GM21390 (cell line): Measurements from ENCODE around the gene SEPTIN8.

Source experiments
- ATAC-seq: cut with Tn5 transposase; IDR thresholded peaks from one replicate; pipeline ENCODE4 v1.9.1; 2021; ENCODE audit not compliant: unreplicated experiment

Gene SEPTIN8

DNA sequence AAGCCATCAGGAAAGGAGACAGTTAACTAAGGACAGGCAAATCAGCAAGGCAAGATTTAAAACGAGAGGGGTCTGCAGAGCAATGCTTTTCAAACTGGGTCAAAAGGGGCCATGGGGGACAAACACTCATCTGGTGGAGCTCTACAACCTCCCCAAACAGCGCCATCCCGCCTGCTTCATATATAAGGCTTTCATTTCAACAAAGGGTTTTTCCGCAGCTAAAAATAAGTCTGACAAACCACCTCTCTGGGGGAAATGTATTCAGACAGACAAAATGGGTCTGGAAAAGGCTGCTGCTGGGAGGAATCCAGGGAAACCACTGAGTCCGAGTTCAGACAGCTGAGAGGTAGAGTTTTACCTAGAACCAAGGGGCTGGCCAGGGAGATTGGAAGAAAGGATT lies 8.3 kb upstream of the SEPTIN8 start:
- ATAC-seq: no peak

DNA sequence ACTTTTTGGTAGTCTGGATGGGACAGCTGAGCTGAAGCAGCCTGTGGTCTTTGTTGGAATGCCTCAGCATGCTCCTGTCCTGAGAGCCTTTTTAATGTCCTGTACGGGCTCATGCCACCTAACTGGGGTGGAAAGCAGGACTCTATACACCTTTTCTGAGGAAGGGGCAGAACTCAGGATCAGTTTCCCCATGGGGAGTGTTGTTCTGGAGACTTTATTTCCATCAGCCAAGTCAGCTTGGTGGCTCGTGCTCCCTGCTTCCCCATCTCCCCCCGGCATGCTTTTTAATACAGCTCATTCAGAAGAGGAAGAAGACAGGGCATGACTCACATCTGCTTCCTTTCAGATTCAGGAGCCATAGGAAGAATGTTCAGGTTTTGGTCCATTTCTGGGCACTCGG lies 5.1 kb upstream of the SEPTIN8 start:
- ATAC-seq: no peak

- ATAC-seq: no peak
These were observed 4.0 kb upstream of the SEPTIN8 start for GRCh38 chr5:132781029-132781428.

GRCh38 chr5:132780577-132780976 lies 3.5 kb upstream of the SEPTIN8 start:
- no peak for ATAC-seq

- ATAC-seq: no peak
These were observed 2.9 kb upstream of the SEPTIN8 start for GRCh38 chr5:132779961-132780360.

DNA sequence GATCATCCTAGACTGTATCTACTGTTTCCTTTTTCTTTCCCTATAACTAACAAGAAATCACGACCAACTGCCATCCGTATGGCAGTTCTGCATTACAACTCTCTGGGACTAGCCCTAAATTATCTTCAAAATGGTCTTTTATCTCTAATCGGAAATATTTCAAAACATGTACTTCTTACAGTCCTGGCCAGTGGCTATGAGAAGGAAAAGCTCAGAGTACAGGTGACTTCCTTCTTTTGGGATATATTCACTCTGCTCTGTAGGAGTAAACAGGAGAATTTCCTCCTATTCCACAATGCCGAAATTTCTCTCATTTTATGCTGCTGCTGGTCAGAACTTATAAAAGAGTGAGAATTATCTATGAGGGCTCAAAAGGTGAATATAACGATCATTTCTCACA lies 1.8 kb upstream of the SEPTIN8 start:
- no peak for ATAC-seq

- no peak for ATAC-seq
These were observed 1.1 kb upstream of the SEPTIN8 start for GRCh38 chr5:132778129-132778528.

DNA sequence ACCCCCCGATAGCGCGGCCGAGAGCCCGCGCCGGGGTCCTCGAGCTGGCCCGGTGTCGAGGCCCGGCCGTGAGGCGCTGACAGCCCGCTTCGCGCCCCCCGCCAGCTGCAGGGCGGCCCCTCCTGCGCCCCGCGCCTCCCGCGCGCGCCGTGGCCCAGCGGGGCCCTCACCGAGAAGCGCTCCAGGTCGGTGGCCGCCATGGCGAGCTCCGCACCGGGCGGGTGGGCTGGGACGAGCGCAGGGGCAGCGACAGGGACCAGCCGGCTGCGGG lies 166 bp downstream of the SEPTIN8 start:
- peak; percentile 29 for ATAC-seq

DNA sequence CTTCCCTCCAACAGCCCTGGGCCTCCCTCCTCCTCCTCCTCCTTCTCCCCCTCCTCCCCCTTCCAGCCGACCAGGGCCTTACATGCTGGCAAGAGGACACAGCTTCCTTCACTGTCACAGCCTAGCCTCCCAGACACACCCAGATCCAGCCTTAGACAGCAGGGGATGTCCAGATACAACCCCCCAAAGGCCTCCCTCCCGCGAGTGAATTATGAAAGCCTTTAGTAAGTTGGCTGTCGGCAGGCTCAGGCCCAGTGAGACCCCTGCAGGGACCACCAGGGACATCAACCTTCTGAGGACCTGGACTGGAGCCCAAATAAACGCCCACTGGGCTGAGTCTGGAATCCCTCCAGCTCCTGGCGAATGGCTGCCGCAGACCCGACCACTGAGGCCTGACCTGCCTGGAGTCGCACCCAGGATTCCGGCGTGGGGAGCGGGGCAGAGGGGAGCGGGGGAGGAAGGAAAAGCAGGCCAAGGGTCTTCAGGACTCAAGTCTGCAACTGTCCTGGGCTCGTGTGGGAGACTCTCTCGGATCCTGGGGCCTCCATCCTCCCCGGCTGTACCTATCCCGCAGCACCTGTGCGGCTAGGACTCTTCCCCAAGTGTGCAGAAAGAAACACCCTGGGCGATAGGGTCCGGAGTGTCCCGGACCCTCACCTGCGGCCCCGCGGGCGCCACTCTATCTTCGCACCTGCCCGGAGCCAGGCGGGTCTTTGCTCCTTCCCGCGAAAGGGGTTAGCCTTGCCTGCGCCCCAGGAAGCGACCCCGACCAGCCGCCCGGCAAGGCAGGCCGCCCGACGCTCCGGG lies 705 bp downstream of the SEPTIN8 start:
- ATAC-seq: peak; percentile 11

- no peak for ATAC-seq
These were observed 1.5 kb downstream of the SEPTIN8 start for GRCh38 chr5:132775476-132775961.

GRCh38 chr5:132774896-132775295 lies 2.1 kb downstream of the SEPTIN8 start:
- no peak for ATAC-seq

- no peak for ATAC-seq
These were observed 2.6 kb downstream of the SEPTIN8 start for GRCh38 chr5:132774406-132774805.

DNA sequence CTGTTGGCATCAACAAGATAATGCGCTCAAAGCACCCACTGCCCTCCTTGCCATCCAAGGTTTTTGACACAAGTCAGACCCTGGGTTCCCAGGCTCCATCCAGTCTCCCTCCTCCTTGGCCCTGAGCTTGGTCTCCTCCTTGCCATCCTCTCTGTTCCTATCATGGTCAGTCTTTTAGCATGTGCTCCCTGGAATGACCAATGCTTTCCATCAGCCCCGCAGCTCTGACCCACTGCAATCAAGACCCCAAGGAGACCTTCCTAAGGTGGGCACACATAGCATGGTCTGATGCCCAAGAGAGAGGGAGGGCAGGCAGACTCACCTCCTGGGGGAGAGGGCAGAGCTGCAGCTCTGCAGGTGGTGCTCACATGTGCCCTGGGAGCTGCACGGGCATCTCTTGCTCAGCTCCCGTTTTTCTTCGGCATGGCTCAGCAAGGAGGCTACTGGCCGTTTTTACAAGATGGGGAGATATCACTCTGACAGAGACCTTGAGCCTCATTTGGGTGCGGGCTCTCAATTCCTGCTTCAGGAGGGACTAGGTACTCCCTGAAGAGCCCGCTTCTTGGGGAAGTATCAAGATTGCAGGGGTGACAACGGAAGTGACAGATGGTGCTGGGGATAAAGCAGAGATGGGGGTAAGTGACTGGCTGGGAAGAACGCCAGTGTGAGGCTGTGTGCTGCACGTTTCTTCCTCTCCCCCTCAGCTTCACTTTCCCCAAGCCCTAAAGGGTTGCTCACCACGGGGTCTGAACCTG lies 3.3 kb downstream of the SEPTIN8 start:
- ATAC-seq: no peak

- ATAC-seq: no peak
These were observed 3.9 kb downstream of the SEPTIN8 start for GRCh38 chr5:132773114-132773513.

DNA sequence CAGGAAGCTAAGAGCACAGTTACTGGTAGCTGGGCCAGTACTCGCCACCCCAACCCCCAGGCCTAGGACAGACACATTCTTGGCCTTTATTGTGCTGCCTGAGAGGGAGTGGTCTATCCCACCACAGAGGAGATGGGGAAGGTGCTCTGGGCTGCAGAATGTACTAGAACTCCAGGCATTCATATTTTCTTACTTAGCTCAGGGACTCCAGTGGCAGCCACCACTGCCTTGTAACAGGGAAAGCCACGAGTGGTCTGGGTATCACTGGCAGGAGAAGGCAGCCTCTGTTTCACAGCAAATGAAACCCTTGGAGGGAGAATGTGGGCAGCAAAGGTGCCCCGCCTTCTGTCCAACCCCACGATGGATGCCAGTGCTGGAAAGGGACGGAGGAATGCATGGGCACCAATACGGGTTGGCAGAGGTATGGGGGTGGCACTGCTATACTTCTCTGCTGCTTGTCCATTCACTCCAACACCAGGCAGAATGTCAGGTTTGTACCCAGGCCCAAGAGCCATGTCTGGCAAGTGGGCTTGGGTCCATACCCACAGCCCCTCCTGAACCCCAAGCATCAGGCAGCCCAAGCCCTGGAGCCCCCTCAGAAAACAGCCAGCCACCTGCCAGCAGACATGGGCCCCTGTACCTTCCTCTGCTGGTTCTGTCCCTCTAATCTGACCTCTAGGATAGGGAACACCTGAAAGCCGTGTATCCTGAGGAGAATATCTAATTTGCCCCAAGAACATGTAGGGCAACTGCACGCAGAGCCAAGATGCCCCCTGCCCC lies 4.6 kb downstream of the SEPTIN8 start:
- no peak for ATAC-seq

DNA sequence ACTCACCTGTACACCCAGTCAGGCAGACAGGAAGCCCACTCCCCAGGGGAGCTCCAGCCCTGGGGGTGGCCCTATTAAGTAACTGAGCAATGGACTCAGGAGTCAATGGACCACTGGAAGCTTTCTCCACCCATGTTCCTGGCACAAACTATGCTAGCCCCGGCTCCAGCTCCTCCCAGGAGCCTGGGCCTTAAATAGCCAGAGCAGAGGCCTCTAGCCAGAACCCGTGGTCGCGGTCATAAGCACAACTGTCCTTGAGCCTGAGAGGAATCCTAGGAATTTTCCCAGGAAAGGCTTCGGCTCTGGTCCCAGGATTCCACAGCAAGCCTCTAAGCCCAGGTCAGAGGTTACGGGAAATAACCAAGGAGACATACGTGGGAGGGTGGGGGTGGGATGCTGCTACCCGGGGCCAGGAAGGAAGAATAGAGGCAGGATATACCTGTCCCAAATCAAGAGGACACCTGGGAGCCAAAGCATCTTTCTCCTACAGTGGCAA lies 5.5 kb downstream of the SEPTIN8 start:
- no peak for ATAC-seq

GRCh38 chr5:132770476-132771159 lies 6.4 kb downstream of the SEPTIN8 start:
- ATAC-seq: no peak

- no peak for ATAC-seq
These were observed 8.6 kb downstream of the SEPTIN8 start for GRCh38 chr5:132768485-132768868.

DNA sequence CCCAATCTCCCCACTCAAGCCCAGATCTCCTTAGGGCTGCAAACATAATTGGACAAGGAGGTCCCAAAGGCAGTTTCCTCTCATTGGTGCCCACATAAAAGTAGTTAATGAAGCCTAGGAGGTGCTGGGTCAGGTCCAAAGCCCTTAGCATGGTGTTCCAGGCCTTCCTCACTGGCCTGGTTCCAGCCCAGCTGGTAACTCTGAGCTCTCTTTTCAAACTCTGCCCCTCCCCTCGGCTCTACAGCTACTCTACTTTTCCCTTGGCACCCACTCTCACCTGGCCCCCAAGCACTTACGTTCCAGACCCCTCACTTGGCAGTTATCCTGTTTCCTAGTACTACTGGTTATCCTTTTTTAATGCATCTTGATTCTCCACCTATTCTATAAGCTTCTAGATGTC lies 9.9 kb downstream of the SEPTIN8 start:
- ATAC-seq: no peak

DNA sequence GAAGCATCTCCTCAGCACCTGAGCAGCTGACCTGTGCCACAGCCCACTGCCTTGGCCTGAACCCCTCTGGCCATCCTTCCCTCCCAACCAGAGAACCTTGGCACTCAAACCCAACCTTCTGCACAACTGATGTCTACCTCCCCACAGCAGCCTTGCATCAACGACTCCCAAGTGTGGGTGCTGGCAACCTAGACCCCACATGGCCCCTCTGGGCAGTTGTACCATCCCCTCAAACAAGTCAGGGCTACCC lies 10.3 kb downstream of the SEPTIN8 start:
- no peak for ATAC-seq
